CD14-positive monocyte (primary cell): ENCODE measurements around the gene YTHDF1. TPM values are rescaled to one million over a fixed set of nuclear protein-coding genes. Genes with fewer than 3 reads are reported as not detected.

Source experiments
- DNase-seq, 3 donors: peaks; one replicate each; pipeline ENCODE4 v3.0.0-alpha.2; 2011 to 2022
- H2AFZ ChIP-seq: 2 replicates; pipeline ENCODE4 v1.6.0; 2012; ENCODE audit warnings: mild to moderate bottlenecking, low read depth, low read length, inconsistent platforms; ENCODE audit not compliant: insufficient read depth, poor library complexity, severe bottlenecking
- H3K27ac ChIP-seq, 2 donors: 1 replicate in 1 of 2; 2 replicates in 1 of 2; pipeline ENCODE4 v1.5.1; 2012 to 2013; ENCODE audit warnings: low read length in 2 of 2, control low read depth in 1 of 2, inconsistent platforms in 1 of 2, low read depth in 1 of 2, mild to moderate bottlenecking in 1 of 2
- H3K27me3 ChIP-seq, 2 donors: one replicate each; pipeline versions ENCODE4 v1.6.0 to v1.6.1; 2011 to 2013; ENCODE audit warnings: low read length in 2 of 2; ENCODE audit not compliant: control insufficient read depth in 2 of 2, insufficient read depth in 2 of 2
- H3K36me3 ChIP-seq, 2 donors: replicated peaks in 1 of 2; 1 replicate in 1 of 2; 2 replicates in 1 of 2; pipeline versions ENCODE4 v1.5.1 to v1.6.1; 2012 to 2013; ENCODE audit warnings: low read length in 2 of 2, control low read depth in 1 of 2, inconsistent platforms in 1 of 2, mild to moderate bottlenecking in 1 of 2; ENCODE audit not compliant: insufficient read depth in 2 of 2, control insufficient read depth in 1 of 2
- H3K4me1 ChIP-seq, 2 donors: 1 replicate in 1 of 2; 2 replicates in 1 of 2; pipeline versions ENCODE4 v1.5.1 to v1.6.1; 2012 to 2013; ENCODE audit warnings: low read length in 2 of 2, control low read depth in 1 of 2, inconsistent platforms in 1 of 2, mild to moderate bottlenecking in 1 of 2, moderate library complexity in 1 of 2; ENCODE audit not compliant: insufficient read depth in 2 of 2, control insufficient read depth in 1 of 2
- H3K4me2 ChIP-seq: replicated peaks from 2 replicates; pipeline ENCODE3; 2012; ENCODE audit warnings: low read length, moderate library complexity, mild to moderate bottlenecking; ENCODE audit not compliant: poor library complexity, severe bottlenecking; ENCODE audit errors: extremely low read depth
- H3K4me3 ChIP-seq, 3 experiments: fragments of 200-600 bp in 1 of 3; sonication (generic) in 1 of 3; replicated peaks in 1 of 3; 1 replicate in 2 of 3; 2 replicates in 1 of 3; pipeline ENCODE4 v1.5.1; 2011 to 2013; ENCODE audit warnings: low read length in 3 of 3, mild to moderate bottlenecking in 3 of 3, control low read depth in 2 of 3, low read depth in 2 of 3, inconsistent platforms in 1 of 3, moderate library complexity in 1 of 3
- H3K79me2 ChIP-seq: 2 replicates; pipeline ENCODE4 v1.6.0; 2012; ENCODE audit warnings: mild to moderate bottlenecking, control low read depth, inconsistent platforms, low read length, moderate library complexity; ENCODE audit not compliant: insufficient read depth
- H3K9ac ChIP-seq: 2 replicates; pipeline ENCODE4 v1.6.0; 2017; ENCODE audit warnings: low read length, mild to moderate bottlenecking; ENCODE audit not compliant: insufficient read depth, poor library complexity, severe bottlenecking
- H3K9me3 ChIP-seq, 2 donors: replicated peaks in 1 of 2; 1 replicate in 1 of 2; 2 replicates in 1 of 2; pipeline versions ENCODE4 v1.5.1 to v1.6.1; 2012 to 2013; ENCODE audit warnings: low read length in 2 of 2, control low read depth in 1 of 2; ENCODE audit not compliant: control insufficient read depth in 1 of 2, insufficient read depth in 1 of 2
- H4K20me1 ChIP-seq: 2 replicates; pipeline ENCODE4 v1.6.0; 2012; ENCODE audit warnings: mild to moderate bottlenecking, low read length, control low read depth, moderate library complexity; ENCODE audit not compliant: insufficient read depth
- H3K27ac Mint-ChIP-seq, 7 donors: one replicate each; pipeline ENCODE4 v1.8.0; 2020; ENCODE audit warnings: mild to moderate bottlenecking in 7 of 7, mixed read lengths in 7 of 7, moderate library complexity in 6 of 7, inconsistent platforms in 2 of 7
- H3K27me3 Mint-ChIP-seq, 3 donors: one replicate each; pipeline ENCODE4 v1.8.0; 2021 to 2022; ENCODE audit warnings: low read depth in 3 of 3, mild to moderate bottlenecking in 3 of 3, mixed read lengths in 3 of 3, moderate library complexity in 3 of 3, inconsistent platforms in 1 of 3
- H3K36me3 Mint-ChIP-seq, 2 donors: one replicate each; pipeline ENCODE4 v1.8.0; 2020; ENCODE audit warnings: mixed read lengths in 2 of 2, inconsistent platforms in 1 of 2, mild to moderate bottlenecking in 1 of 2
- H3K4me1 Mint-ChIP-seq: one replicate; pipeline ENCODE4 v1.8.0; 2020; ENCODE audit warnings: mild to moderate bottlenecking, mixed read lengths
- H3K4me3 Mint-ChIP-seq, 2 donors: one replicate each; pipeline ENCODE4 v1.8.0; 2020; ENCODE audit warnings: mild to moderate bottlenecking in 2 of 2, mixed read lengths in 2 of 2, moderate library complexity in 1 of 2
- H3K9me3 Mint-ChIP-seq, 7 donors: one replicate each; pipeline ENCODE4 v1.8.0; 2020 to 2022; ENCODE audit warnings: mixed read lengths in 7 of 7, mild to moderate bottlenecking in 6 of 7, moderate library complexity in 6 of 7, inconsistent platforms in 2 of 7
- WGBS: methylation state at CpG from one replicate; pipeline ENCODE4 v1.1.5; 2013; ENCODE audit warnings: missing lambda C conversion rate; ENCODE audit not compliant: insufficient coverage; 5-methylcytosine and 5-hydroxymethylcytosine counted together
- intact Hi-C, 2 donors: fragments of 100-400 bp; cut with micrococcal nuclease; formaldehyde crosslinking; loops; one replicate each; pipeline versions ENCODE4 v1.15.0 to v1.15.1; 2023
- polyA plus RNA-seq, 3 donors: library from polyadenylated mRNA; depleted of rRNA in 1 of 3; unstranded in 2 of 3; stranded (reverse) in 1 of 3; fragments of 300-500 nt in 2 of 3; fragments of >200 nt in 1 of 3; fragmentation: Illumina TruSeq in 2 of 3; gene quantifications; 1 replicate in 2 of 3; 2 replicates in 1 of 3; pipeline ENCODE4 v1.2.3, GENCODE V29; 2012 to 2021
- TF ChIP-seq, protein P1 (sequence below): fragments of 200-600 bp; IDR thresholded peaks from one replicate; pipeline ENCODE4 v1.8.0; 2022; ENCODE audit warnings: antibody characterized with exemption, mild to moderate bottlenecking

Gene YTHDF1
- polyA plus RNA-seq, 3 donors, result 18.0 to 33.4 (median 25.9) TPM

DNA sequence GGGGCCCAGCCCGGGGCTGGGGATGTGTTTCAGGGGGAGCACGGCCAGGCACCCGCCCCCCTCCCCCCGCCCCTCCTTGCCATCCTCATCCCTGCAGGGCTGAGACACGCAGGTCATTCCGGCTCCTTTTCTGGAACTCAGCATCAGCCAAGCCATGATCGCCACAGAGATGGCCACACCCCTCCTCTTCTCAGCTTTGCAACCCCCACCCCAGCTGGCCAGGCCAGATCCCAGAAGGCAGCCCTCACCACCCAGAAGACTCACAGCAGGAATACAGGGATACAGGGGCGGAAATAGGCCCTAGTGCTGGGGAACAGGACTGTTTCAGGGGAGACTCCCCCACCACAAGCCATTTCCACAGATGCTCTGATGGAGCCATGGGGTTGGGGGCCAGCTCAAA lies 33.5 kb downstream of the YTHDF1 start:
- Histone ChIP-seq H3K4me1 (no peaks in the 10 kb centered on the region), H3K27ac (no peak overlapping the region), H3K79me2 (no peaks in the 10 kb centered on the region), H3K36me3 (no peaks in the 10 kb centered on the region), H3K9me3 (peaks cover 13 to 15% of the 10 kb centered on the region in 2 donors), H3K4me3 (no peak overlapping the region), H3K4me2 (no peak overlapping the region), H3K9ac (no peak overlapping the region), H3K27me3 (peaks cover 5 to 27% of the 10 kb centered on the region in 2 donors), H4K20me1 (no peaks in the 10 kb centered on the region), H2AFZ (no peak overlapping the region)
- TF ChIP-seq, protein P1, sequence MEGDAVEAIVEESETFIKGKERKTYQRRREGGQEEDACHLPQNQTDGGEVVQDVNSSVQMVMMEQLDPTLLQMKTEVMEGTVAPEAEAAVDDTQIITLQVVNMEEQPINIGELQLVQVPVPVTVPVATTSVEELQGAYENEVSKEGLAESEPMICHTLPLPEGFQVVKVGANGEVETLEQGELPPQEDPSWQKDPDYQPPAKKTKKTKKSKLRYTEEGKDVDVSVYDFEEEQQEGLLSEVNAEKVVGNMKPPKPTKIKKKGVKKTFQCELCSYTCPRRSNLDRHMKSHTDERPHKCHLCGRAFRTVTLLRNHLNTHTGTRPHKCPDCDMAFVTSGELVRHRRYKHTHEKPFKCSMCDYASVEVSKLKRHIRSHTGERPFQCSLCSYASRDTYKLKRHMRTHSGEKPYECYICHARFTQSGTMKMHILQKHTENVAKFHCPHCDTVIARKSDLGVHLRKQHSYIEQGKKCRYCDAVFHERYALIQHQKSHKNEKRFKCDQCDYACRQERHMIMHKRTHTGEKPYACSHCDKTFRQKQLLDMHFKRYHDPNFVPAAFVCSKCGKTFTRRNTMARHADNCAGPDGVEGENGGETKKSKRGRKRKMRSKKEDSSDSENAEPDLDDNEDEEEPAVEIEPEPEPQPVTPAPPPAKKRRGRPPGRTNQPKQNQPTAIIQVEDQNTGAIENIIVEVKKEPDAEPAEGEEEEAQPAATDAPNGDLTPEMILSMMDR, result no peak
- Mint-ChIP-seq H3K36me3 (no peaks in the 10 kb centered on the region), H3K4me1 (peaks cover 2% of the 10 kb centered on the region), H3K27me3 (peaks cover 30 to 49% (median 36%) of the 10 kb centered on the region in 3 donors), H3K4me3 (no peak overlapping the region), H3K27ac (no peak overlapping the region), H3K9me3 (peaks cover 3 to 14% (median 8%) of the 10 kb centered on the region in 7 donors)
- no peak for DNase-seq
- intact Hi-C loops, result no loop called here
- 78% methylated on average over 3 of the region's 8 CpGs for WGBS

GRCh38 chr20:63181226-63181625 lies 34.7 kb downstream of the YTHDF1 start:
- Histone ChIP-seq H3K36me3 (no peaks in the 10 kb centered on the region), H3K27me3 (peaks cover 5 to 34% of the 10 kb centered on the region in 2 donors), H3K27ac (no peak overlapping the region), H3K4me3 (no peak overlapping the region), H3K9ac (no peak overlapping the region), H3K4me1 (no peaks in the 10 kb centered on the region), H3K79me2 (no peaks in the 10 kb centered on the region), H3K9me3 (peaks cover 12 to 19% of the 10 kb centered on the region in 2 donors), H4K20me1 (no peaks in the 10 kb centered on the region), H3K4me2 (no peak overlapping the region), H2AFZ (no peak overlapping the region)
- Mint-ChIP-seq H3K36me3 (peaks cover 0 to under 1% of the 10 kb centered on the region in 2 donors), H3K4me3 (no peak overlapping the region), H3K4me1 (peaks cover 2% of the 10 kb centered on the region), H3K27me3 (peaks cover 40 to 61% (median 46%) of the 10 kb centered on the region in 3 donors), H3K9me3 (peaks cover 3 to 18% (median 9%) of the 10 kb centered on the region in 7 donors), H3K27ac (no peak overlapping the region)
- no CpG with 5 or more reads among the region's 4 CpGs for WGBS
- DNase-seq, result no peak
- TF ChIP-seq, protein P1, result no peak
- intact Hi-C loops, result no loop called here
